MM.1S (cell line): ENCODE results near the gene GSE1.

Source experiments
- DNase-seq: peaks from one replicate; pipeline ENCODE4 v3.0.0-alpha.2; 2015
- H2AFZ ChIP-seq: fragments of 300-600 bp; sonication (generic); 2 replicates; pipeline ENCODE4 v1.6.0; 2016; ENCODE audit warnings: antibody characterized with exemption, low read length
- H3F3A ChIP-seq: fragments of 300-600 bp; sonication (generic); 2 replicates; pipeline ENCODE4 v1.6.1; 2016; ENCODE audit warnings: mild to moderate bottlenecking, antibody characterized with exemption, low read length, moderate library complexity, mixed read lengths; ENCODE audit not compliant: insufficient read depth
- H3K27ac ChIP-seq: fragments of 300-600 bp; sonication (generic); 2 replicates; pipeline ENCODE4 v1.5.1; 2016; ENCODE audit warnings: mild to moderate bottlenecking, low read length
- H3K27me3 ChIP-seq: fragments of 300-600 bp; sonication (generic); replicated peaks from 2 replicates; pipeline ENCODE4 v1.6.0; 2016; ENCODE audit warnings: low read length; ENCODE audit not compliant: insufficient read depth
- H3K36me3 ChIP-seq: fragments of 300-600 bp; sonication (generic); replicated peaks from 2 replicates; pipeline ENCODE4 v1.6.1; 2016; ENCODE audit warnings: mild to moderate bottlenecking, low read length, mixed read lengths; ENCODE audit not compliant: insufficient read depth
- H3K4me1 ChIP-seq: fragments of 300-600 bp; sonication (generic); 2 replicates; pipeline ENCODE4 v1.6.1; 2016; ENCODE audit warnings: low read length, mixed read lengths
- H3K4me2 ChIP-seq: fragments of 300-600 bp; sonication (generic); 2 replicates; pipeline ENCODE4 v1.6.0; 2016; ENCODE audit warnings: low read depth, low read length
- H3K4me3 ChIP-seq: fragments of 300-600 bp; sonication (generic); 2 replicates; pipeline ENCODE4 v1.5.1; 2016; ENCODE audit warnings: low read length, mixed read lengths
- H3K79me2 ChIP-seq: fragments of 300-600 bp; sonication (generic); 2 replicates; pipeline ENCODE4 v1.6.1; 2016; ENCODE audit warnings: mixed run types, low read length, mixed read lengths
- H3K9ac ChIP-seq: fragments of 300-600 bp; sonication (generic); 2 replicates; pipeline ENCODE4 v1.6.1; 2016; ENCODE audit warnings: low read length, mixed read lengths
- H3K9me2 ChIP-seq: fragments of 300-600 bp; sonication (generic); replicated peaks from 2 replicates; pipeline ENCODE4 v1.6.1; 2016; ENCODE audit warnings: mild to moderate bottlenecking, low read length, mixed read lengths; ENCODE audit not compliant: insufficient read depth
- H3K9me3 ChIP-seq: fragments of 300-600 bp; sonication (generic); replicated peaks from 2 replicates; pipeline ENCODE4 v1.6.1; 2016; ENCODE audit warnings: mild to moderate bottlenecking, low read length, mixed read lengths; ENCODE audit not compliant: insufficient read depth
- H4K20me1 ChIP-seq: fragments of 300-600 bp; sonication (generic); 2 replicates; pipeline ENCODE4 v1.6.1; 2016; ENCODE audit warnings: mild to moderate bottlenecking, low read length, moderate library complexity, mixed read lengths; ENCODE audit not compliant: insufficient read depth
- EZH2 ChIP-seq: fragments of 300-600 bp; sonication (generic); optimal IDR thresholded peaks from 2 replicates; pipeline ENCODE3; 2017; ENCODE audit warnings: low read depth, mild to moderate bottlenecking, antibody characterized with exemption, low read length, mixed read lengths
- EZH2phosphoT487 ChIP-seq: fragments of 300-600 bp; sonication (generic); IDR thresholded peaks from 2 replicates; pipeline ENCODE4 v1.6.1; 2018; ENCODE audit warnings: antibody characterized with exemption, low read length
- TF ChIP-seq, protein P1 (sequence below): fragments of 300-600 bp; sonication (generic); IDR thresholded peaks from 2 replicates; pipeline ENCODE4 v1.5.1; 2016; ENCODE audit warnings: antibody characterized with exemption, low read length, mixed read lengths

Gene GSE1

DNA sequence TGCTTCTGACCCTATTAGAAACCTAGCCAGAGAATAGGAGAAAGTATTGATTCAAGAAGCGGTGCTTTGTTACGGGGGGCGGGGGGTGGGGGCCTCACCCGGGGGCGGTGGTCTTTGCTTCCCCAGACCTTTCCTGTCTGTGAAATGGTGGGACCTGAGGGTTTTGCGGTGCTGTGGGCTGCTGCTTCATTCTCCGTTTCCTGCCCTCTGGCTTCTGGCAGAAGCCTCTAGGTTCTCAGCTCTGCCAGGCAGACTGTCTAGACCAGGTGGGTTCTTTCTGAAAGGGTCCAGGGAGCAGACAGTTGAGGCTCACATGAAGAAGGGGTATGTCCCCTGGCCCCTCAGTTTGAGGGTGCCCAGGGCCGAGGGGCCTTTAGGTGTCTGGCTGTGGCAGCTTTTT, 14.0 kb downstream of the GSE1 start:
- Histone ChIP-seq H3F3A (no peaks in the 10 kb centered on the region), H3K79me2 (peaks cover 60% of the 10 kb centered on the region), H3K4me3 (no peak overlapping the region), H3K9me2 (no peaks in the 10 kb centered on the region), H3K27me3 (no peaks in the 10 kb centered on the region), H3K4me1 (no peaks in the 10 kb centered on the region), H3K4me2 (no peak overlapping the region), H3K9ac (no peak overlapping the region), H3K27ac (no peak overlapping the region), H2AFZ (no peak overlapping the region), H4K20me1 (no peaks in the 10 kb centered on the region), H3K9me3 (no peaks in the 10 kb centered on the region), H3K36me3 (no peaks in the 10 kb centered on the region)
- no peak for TF ChIP-seq EZH2phosphoT487
- no peak for TF ChIP-seq EZH2
- TF ChIP-seq, protein P1, sequence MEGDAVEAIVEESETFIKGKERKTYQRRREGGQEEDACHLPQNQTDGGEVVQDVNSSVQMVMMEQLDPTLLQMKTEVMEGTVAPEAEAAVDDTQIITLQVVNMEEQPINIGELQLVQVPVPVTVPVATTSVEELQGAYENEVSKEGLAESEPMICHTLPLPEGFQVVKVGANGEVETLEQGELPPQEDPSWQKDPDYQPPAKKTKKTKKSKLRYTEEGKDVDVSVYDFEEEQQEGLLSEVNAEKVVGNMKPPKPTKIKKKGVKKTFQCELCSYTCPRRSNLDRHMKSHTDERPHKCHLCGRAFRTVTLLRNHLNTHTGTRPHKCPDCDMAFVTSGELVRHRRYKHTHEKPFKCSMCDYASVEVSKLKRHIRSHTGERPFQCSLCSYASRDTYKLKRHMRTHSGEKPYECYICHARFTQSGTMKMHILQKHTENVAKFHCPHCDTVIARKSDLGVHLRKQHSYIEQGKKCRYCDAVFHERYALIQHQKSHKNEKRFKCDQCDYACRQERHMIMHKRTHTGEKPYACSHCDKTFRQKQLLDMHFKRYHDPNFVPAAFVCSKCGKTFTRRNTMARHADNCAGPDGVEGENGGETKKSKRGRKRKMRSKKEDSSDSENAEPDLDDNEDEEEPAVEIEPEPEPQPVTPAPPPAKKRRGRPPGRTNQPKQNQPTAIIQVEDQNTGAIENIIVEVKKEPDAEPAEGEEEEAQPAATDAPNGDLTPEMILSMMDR = no peak
- no peak for DNase-seq

DNA sequence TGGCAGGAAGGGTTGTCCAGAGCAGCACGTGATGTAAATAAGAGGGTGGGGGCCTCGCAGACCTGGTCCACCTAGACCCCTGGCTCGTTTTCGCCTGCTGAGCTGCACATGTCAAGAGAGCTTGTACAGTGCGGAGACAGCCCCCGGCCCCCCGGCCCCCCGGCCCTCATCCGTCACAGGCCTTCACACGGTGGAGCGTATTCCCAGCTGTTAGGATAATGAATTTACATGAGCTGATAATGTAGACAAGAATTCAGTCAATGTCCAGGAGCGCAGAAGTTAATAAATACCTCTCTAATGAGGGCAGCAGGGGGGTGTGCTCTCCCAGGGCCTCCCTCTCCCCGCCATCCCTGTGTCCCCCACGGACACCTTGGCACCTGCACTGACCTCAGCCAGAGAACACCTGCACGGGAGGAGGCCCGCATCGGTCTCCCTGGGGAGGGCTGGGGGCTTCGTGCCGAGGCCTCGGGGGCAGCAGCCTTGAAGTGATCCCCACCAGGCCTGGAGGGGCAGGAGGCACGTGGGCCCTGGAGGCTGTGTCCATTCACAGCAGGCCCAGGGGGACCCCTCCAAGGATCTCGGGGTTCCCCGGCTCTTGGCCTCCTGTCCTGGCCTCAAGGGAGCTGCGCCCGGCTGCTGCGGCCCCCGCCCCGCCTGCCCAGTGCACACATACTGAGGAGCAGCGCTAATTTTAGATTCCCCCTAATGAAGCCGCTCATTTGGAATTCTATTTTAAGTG, 14.6 kb downstream of the GSE1 start:
- H3K27me3 ChIP-seq = no peaks in the 10 kb centered on the region
- no peaks in the 10 kb centered on the region for H3K9me3 ChIP-seq
- H3K9me2 ChIP-seq = no peaks in the 10 kb centered on the region
- no peaks in the 10 kb centered on the region for H3K4me1 ChIP-seq
- peaks cover 54% of the 10 kb centered on the region for H3K79me2 ChIP-seq
- no peak overlapping the region for H3K4me3 ChIP-seq
- H3K4me2 ChIP-seq = no peak overlapping the region
- no peaks in the 10 kb centered on the region for H4K20me1 ChIP-seq
- no peak overlapping the region for H2AFZ ChIP-seq
- H3K36me3 ChIP-seq = no peaks in the 10 kb centered on the region
- no peak overlapping the region for H3K9ac ChIP-seq
- TF ChIP-seq, protein P1 = no peak
- TF ChIP-seq EZH2 = no peak
- TF ChIP-seq EZH2phosphoT487 = no peak
- DNase-seq = no peak
- H3F3A ChIP-seq = no peaks in the 10 kb centered on the region
- no peak overlapping the region for H3K27ac ChIP-seq

GRCh38 chr16:85628265-85628556, 15.1 kb downstream of the GSE1 start:
- no peak overlapping the region for H3K4me2 ChIP-seq
- no peaks in the 10 kb centered on the region for H3K9me3 ChIP-seq
- no peaks in the 10 kb centered on the region for H3K36me3 ChIP-seq
- H3K4me3 ChIP-seq = no peak overlapping the region
- no peak for TF ChIP-seq EZH2
- no peak for TF ChIP-seq EZH2phosphoT487
- TF ChIP-seq, protein P1 = no peak
- H3K27me3 ChIP-seq = no peaks in the 10 kb centered on the region
- no peak overlapping the region for H3K27ac ChIP-seq
- no peak for DNase-seq
- H3K9me2 ChIP-seq = no peaks in the 10 kb centered on the region
- no peaks in the 10 kb centered on the region for H3F3A ChIP-seq
- no peak overlapping the region for H3K9ac ChIP-seq
- H4K20me1 ChIP-seq = no peaks in the 10 kb centered on the region
- H3K79me2 ChIP-seq = peaks cover 49% of the 10 kb centered on the region
- H3K4me1 ChIP-seq = no peaks in the 10 kb centered on the region
- no peak overlapping the region for H2AFZ ChIP-seq
